ENCODE data around the gene MYRIP. TPM values are rescaled to one million over a fixed set of nuclear protein-coding genes. Genes with fewer than 3 reads are reported as not detected.

Gene MYRIP
- total RNA-seq, 4 donors from 2014 or later: 2.4 to 9.8 (median 4.4) TPM

- TF ChIP-seq CTCF (IDR thresholded peaks at IDR 0.05; ENCODE audit: low read depth): no peak
These were observed 128.5 kb downstream of the MYRIP start for GRCh38 chr3:39937874-39938273.

GRCh38 chr3:39941931-39942330, 132.5 kb downstream of the MYRIP start:
- TF ChIP-seq CTCF (IDR thresholded peaks at IDR 0.05; ENCODE audit: low read depth): no peak

GRCh38 chr3:39960515-39961191, 151.2 kb downstream of the MYRIP start:
- no peak for TF ChIP-seq CTCF (IDR thresholded peaks at IDR 0.05; ENCODE audit: low read depth)

- TF ChIP-seq CTCF (IDR thresholded peaks at IDR 0.05; ENCODE audit: low read depth): no peak
These were observed 151.8 kb downstream of the MYRIP start for GRCh38 chr3:39961230-39961629.

GRCh38 chr3:39962581-39962980, 153.2 kb downstream of the MYRIP start:
- no peak for TF ChIP-seq CTCF (IDR thresholded peaks at IDR 0.05; ENCODE audit: low read depth)

GRCh38 chr3:39965461-39965860, 156.1 kb downstream of the MYRIP start:
- no peak for TF ChIP-seq CTCF (IDR thresholded peaks at IDR 0.05; ENCODE audit: low read depth)

GRCh38 chr3:39965997-39966396, 156.6 kb downstream of the MYRIP start:
- no peak for TF ChIP-seq CTCF (IDR thresholded peaks at IDR 0.05; ENCODE audit: low read depth)
